Lung (tissue), 12 donors: ENCODE data around the gene KCNQ2. TPM values are rescaled to one million over a fixed set of nuclear protein-coding genes. Genes with fewer than 3 reads are reported as not detected.

Experiments
- ATAC-seq: fragments of 200-7000 bp; cut with Tn5 transposase; one replicate; pipeline ENCODE4 v1.9.1; 2020; ENCODE audit warnings: moderate number of reproducible peaks; ENCODE audit not compliant: insufficient read depth, low FRiP score
- DNase-seq, 3 donors: peaks; one replicate each; pipeline ENCODE4 v3.0.0-alpha.2; 2013 to 2017
- H3K27ac ChIP-seq, 2 donors: one replicate each; pipeline ENCODE4 v1.5.1; 2013; ENCODE audit warnings: mild to moderate bottlenecking in 2 of 2, moderate library complexity in 2 of 2, control low read depth in 1 of 2, inconsistent platforms in 1 of 2, low read depth in 1 of 2, low read length in 1 of 2
- H3K27me3 ChIP-seq, 3 donors: one replicate each; pipeline ENCODE4 v1.5.1; 2013; ENCODE audit warnings: low read length in 2 of 3; ENCODE audit not compliant: control insufficient read depth in 3 of 3, insufficient read depth in 3 of 3
- H3K36me3 ChIP-seq, 4 donors: one replicate each; pipeline ENCODE4 v1.5.1; 2013; ENCODE audit warnings: low read length in 4 of 4, mild to moderate bottlenecking in 1 of 4, moderate library complexity in 1 of 4; ENCODE audit not compliant: control insufficient read depth in 4 of 4, insufficient read depth in 4 of 4
- H3K4me1 ChIP-seq, 5 donors: one replicate each; pipeline ENCODE4 v1.5.1; 2013; ENCODE audit warnings: low read length in 5 of 5, mild to moderate bottlenecking in 2 of 5, moderate library complexity in 1 of 5; ENCODE audit not compliant: control insufficient read depth in 5 of 5, insufficient read depth in 5 of 5
- H3K4me3 ChIP-seq: one replicate; pipeline ENCODE4 v1.5.1; 2013; ENCODE audit warnings: mild to moderate bottlenecking, control low read depth, moderate library complexity
- H3K9ac ChIP-seq, 2 donors: one replicate each; pipeline ENCODE4 v1.5.1; 2013; ENCODE audit warnings: low read length in 2 of 2, control low read depth in 1 of 2; ENCODE audit not compliant: insufficient read depth in 1 of 2
- H3K9me3 ChIP-seq, 4 donors: one replicate each; pipeline ENCODE4 v1.5.1; 2013; ENCODE audit warnings: low read length in 3 of 4, mild to moderate bottlenecking in 1 of 4, moderate library complexity in 1 of 4; ENCODE audit not compliant: control insufficient read depth in 4 of 4, insufficient read depth in 3 of 4
- WGBS, 2 donors: extraction: QIAGEN DNeasy Blood & Tissue Kit; methylation state at CpG; one replicate each; pipeline ENCODE4 v1.1.7; 2013; 5-methylcytosine and 5-hydroxymethylcytosine counted together
- polyA plus RNA-seq, 2 donors: library from polyadenylated mRNA; stranded (reverse); fragments of 200-250 nt; gene quantifications; one replicate each; pipeline ENCODE4 v1.2.1, GENCODE V29; 2013
- total RNA-seq, 2 donors: library from RNA; depleted of rRNA in 1 of 2; stranded (reverse); fragments of >200 nt in 1 of 2; gene quantifications; one replicate each; pipeline ENCODE4 v1.2.1, GENCODE V29; 2014 to 2021
- TF ChIP-seq, protein P1 (sequence below): IDR thresholded peaks from 2 replicates; pipeline ENCODE4 v1.5.1; 2012; ENCODE audit warnings: mild to moderate bottlenecking; ENCODE audit errors: control extremely low read depth, extremely low read depth
- donor health status: control.
- donor health status: control.
- donor health status: Bipolar disorder and iron deficiency.
- donor health status: healthy.
- donor health status: DM: yes; HTN: yes; CAD: no.

The KCNQ2 gene
- total and polyA plus RNA-seq, 4 donors: 0.18 to 6.8 (median 0.28) TPM; not detected in 1

DNA sequence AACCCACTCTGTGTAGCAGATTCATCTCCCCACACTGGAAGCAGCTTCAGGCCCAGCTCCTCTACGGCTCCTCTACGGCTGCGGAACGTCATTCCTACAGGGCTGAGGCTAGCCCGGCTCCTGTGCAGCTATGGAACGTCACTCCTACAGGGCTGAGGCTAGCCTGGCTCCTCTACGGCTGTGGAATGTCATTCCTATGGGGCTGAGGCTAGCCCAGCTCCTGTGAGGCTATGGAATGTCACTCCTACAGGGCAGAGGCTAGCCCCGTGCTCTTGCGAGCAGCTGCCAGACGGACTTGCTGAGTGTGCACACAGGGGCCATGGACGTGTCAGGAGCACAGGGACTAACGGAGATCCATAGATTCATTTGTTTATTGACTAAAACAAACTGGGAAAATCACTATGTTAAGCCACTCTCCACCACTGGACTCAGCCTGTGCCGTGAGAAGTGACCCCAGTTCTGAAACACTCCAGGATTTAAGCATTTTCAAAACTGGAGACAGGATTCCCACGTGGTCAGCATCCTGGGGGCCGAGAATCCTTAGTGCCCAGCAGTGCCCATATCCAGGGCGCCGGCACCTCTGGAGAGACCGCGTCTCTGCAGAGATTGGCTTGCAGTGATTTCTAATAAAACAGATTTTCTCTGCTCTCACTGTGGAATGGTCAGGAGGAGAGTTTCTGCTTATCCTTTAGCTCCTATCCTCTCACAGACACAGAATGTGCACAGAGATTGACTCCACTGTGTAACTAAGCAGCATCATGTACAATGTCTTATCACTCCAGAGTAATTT is 5.0 kb downstream of the KCNQ2 start:
- Histone ChIP-seq H3K36me3 (no peaks in the 10 kb centered on the region), H3K27me3 (peaks cover 0 to 23% (median 22%) of the 10 kb centered on the region in 3 donors), H3K4me3 (no peak overlapping the region), H3K4me1 (peaks cover 0 to 14% (median 0%) of the 10 kb centered on the region in 5 donors), H3K27ac (no peak overlapping the region), H3K9me3 (no peaks in the 10 kb centered on the region), H3K9ac (no peak overlapping the region)
- ATAC-seq (no peak), DNase-seq (peak in 1 of 3 donors; percentile 12)
- 72 to 83% methylated on average over 19 of the region's 19 CpGs for WGBS, 2 donors
- TF ChIP-seq, protein P1, sequence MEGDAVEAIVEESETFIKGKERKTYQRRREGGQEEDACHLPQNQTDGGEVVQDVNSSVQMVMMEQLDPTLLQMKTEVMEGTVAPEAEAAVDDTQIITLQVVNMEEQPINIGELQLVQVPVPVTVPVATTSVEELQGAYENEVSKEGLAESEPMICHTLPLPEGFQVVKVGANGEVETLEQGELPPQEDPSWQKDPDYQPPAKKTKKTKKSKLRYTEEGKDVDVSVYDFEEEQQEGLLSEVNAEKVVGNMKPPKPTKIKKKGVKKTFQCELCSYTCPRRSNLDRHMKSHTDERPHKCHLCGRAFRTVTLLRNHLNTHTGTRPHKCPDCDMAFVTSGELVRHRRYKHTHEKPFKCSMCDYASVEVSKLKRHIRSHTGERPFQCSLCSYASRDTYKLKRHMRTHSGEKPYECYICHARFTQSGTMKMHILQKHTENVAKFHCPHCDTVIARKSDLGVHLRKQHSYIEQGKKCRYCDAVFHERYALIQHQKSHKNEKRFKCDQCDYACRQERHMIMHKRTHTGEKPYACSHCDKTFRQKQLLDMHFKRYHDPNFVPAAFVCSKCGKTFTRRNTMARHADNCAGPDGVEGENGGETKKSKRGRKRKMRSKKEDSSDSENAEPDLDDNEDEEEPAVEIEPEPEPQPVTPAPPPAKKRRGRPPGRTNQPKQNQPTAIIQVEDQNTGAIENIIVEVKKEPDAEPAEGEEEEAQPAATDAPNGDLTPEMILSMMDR: no peak

DNA sequence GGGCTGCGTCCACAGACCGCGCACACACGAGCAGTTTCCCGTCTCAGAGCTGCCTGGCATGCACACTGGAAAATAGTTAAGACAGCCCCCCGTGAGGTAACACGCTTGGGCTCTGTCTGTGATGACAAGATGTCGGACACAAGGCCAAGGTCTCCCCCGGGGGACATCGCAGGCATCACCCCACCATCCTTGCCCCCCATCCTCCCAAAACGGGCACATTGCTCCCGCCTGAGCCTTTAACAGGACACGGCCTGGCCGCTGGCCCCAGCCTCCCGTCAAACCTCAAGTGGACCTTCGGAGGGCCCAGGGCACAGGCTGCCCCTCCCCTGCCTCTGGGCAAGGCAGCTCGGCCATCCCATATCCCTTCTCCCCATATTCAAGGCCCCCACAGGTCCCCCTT is 5.6 kb downstream of the KCNQ2 start:
- Histone ChIP-seq H3K4me3 (no peak overlapping the region), H3K36me3 (no peaks in the 10 kb centered on the region), H3K9me3 (no peaks in the 10 kb centered on the region), H3K9ac (no peak overlapping the region), H3K27ac (no peak overlapping the region), H3K4me1 (peaks cover 0 to 14% (median 0%) of the 10 kb centered on the region in 5 donors), H3K27me3 (peaks cover 0 to 22% (median 17%) of the 10 kb centered on the region in 3 donors)
- WGBS, 2 donors: 85 to 86% methylated on average over 17 of the region's 17 CpGs
- ATAC-seq (no peak), DNase-seq (no peak)
- TF ChIP-seq, protein P1: no peak

DNA sequence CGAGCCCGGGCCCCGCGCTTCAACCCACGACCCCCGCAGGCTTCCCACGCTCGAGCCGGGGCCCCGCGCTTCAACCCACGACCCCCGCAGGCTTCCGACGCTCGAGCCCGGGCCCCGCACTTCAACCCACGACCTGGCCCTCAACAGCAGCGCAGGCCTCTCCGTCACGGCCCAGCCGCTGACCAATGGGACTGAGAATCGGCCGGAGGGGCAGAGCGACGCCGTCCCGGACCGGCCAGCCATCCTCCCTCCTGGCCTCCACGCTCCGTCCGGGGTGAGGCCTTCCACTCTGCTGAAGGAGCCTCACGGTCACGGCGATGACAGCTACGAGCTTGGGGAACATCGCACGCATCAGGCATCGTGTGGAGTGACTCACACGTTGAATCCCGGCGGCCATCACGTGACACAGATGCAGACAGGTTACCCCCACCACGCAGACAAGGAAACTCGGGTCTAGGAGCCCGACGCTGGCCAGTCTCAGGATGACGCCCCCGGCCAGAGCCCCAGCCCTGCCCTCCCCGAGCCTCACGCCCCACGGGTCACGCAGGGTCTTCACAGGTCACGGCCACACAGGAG is 6.1 kb downstream of the KCNQ2 start:
- H3K9me3 ChIP-seq: no peaks in the 10 kb centered on the region
- TF ChIP-seq, protein P1: no peak
- ATAC-seq (no peak), DNase-seq (no peak)
- H3K9ac ChIP-seq: no peak overlapping the region
- H3K27me3 ChIP-seq: peaks cover 0 to 22% (median 17%) of the 10 kb centered on the region in 3 donors
- no peaks in the 10 kb centered on the region for H3K36me3 ChIP-seq
- peaks cover 0 to 14% (median 0%) of the 10 kb centered on the region in 5 donors for H3K4me1 ChIP-seq
- no peak overlapping the region for H3K27ac ChIP-seq
- 81 to 84% methylated on average over 55 of the region's 55 CpGs for WGBS, 2 donors
- H3K4me3 ChIP-seq: no peak overlapping the region
